GM18868 (cell line): ENCODE data around the gene FAM13C.

Experiments
- ATAC-seq: cut with Tn5 transposase; IDR thresholded peaks from one replicate; pipeline ENCODE4 v1.9.1; 2021; ENCODE audit warnings: mild to moderate bottlenecking, moderate library complexity; ENCODE audit not compliant: unreplicated experiment

The FAM13C gene

GRCh38 chr10:59319854-59320253 lies 42.5 kb downstream of the FAM13C start:
- no peak for ATAC-seq

GRCh38 chr10:59317066-59317465 lies 45.3 kb downstream of the FAM13C start:
- ATAC-seq, result no peak

GRCh38 chr10:59315465-59315864 lies 46.9 kb downstream of the FAM13C start:
- ATAC-seq, result no peak

DNA sequence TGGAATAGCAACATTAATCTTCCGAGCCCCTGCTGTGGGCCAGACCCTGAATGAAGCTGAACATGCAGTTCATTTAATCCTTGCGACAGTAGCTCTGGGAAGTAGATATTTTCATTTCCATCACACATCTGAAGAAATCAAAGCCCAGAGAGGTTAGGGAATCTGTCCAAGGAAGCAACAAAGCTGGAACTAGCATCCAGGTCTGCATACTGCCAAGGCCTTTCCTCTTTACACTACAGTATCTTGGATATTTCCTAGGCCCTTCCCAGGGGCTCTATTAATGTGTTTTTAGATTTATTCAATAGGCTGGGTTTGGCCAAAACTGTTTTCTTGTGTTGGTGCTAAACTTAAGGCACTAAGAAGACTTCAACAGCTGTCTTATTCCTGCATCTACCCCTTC lies 48.1 kb downstream of the FAM13C start:
- ATAC-seq, result no peak

DNA sequence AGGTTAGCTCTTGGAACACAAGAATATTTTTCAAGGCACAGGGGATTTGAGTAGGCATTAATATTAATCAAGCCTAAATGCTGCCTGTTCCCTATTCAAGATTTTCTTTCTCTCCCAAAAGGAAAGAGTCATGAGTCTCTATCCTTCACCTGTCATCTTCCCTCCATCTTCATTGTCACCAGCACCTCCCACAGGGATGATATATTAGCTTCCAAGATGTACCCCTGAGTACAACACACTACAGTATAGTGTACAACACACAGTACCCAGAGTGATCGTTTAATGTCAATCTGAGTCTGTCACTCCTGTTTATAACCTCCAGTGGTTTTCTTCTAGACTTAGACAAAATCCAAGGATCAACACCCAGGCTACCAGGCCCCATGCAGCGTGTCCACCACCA lies 50.1 kb downstream of the FAM13C start:
- no peak for ATAC-seq

- ATAC-seq, result no peak
These were observed 51.3 kb downstream of the FAM13C start for GRCh38 chr10:59311025-59311424.

DNA sequence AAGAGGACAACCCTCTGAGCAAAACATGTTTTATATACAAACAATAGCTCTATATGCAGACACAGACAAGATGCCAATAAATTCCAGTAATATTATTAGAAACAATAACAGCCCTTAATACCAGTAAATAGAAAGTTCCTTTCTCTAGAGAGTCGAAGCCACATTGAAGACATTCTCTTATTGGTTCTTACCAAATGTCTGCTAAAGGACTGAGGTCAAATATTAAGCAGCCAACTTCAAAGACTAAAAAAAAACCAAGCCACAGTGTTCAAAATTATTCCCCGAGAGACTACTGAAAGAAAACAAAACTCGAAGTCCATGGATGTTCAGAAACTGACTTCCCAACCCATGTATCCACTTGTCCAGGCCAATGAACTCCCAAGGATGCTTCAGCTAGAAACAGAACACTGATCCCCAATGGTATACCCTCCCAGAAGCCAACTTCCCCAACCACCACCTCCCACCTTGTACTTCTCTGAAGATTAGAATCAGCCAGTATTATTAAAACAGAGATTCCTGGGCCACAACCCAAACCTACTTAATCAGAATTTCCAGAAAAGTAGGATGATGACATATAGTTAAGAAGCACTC lies 51.9 kb downstream of the FAM13C start:
- ATAC-seq, result no peak

GRCh38 chr10:59304521-59305097 lies 57.7 kb downstream of the FAM13C start:
- ATAC-seq, result no peak

DNA sequence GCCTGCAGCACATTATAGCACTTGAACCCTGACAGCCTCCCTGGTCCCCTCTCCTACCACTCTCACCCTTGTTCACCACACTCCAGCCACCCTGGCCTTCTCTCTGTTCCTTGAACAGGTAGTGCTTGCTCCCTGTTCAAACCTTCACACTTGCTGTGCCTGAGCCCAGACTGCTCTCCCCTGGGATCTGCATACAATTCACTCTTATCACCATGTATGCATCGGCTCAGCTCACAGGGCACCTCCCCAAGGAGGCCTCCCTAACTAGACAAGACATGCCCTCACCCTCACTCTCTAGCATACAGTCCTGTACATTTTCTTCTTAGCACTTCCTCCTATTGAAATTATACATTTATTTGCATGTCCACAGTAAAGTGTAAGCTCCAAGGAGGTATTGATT lies 59.3 kb downstream of the FAM13C start:
- ATAC-seq, result no peak

- no peak for ATAC-seq
These were observed 60.0 kb downstream of the FAM13C start for GRCh38 chr10:59302381-59302780.

GRCh38 chr10:59301067-59301754 lies 61.1 kb downstream of the FAM13C start:
- ATAC-seq, result no peak

DNA sequence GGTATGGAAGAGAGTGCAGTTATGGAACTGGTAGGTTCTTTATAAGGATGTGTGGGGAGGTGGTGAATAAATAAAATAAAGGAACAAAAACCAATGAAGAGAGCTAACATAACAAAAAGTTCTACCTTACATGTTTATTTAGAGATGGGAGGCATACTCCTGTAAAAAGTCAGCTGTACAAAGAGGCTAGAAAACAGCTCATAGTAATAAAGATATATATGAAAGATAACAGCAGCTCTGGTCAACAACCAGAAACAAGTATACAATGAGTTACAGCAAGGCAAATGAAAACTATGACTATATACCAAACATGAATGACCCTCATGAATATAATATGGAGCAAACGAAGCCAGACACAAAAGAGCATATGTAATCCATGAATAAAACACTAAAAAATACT lies 62.0 kb downstream of the FAM13C start:
- ATAC-seq, result no peak

DNA sequence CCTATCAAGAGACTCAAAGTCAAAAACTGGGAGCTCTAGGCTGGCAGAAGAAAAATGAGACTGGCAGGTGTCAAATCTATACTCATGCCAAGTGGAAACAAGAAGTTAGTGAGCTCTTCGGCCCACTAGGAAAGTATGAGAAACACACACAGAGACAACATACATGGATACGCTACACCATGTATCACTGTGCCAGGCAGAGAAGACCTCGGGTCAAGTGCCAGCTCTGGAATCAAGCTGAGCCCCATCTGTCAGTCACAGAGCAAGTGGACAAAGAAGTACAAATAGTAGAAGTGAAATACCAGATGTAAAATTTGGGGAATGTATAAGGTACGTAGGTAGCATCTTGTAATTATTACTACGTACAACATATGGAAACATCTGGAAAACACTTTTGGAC lies 62.4 kb downstream of the FAM13C start:
- ATAC-seq, result no peak

DNA sequence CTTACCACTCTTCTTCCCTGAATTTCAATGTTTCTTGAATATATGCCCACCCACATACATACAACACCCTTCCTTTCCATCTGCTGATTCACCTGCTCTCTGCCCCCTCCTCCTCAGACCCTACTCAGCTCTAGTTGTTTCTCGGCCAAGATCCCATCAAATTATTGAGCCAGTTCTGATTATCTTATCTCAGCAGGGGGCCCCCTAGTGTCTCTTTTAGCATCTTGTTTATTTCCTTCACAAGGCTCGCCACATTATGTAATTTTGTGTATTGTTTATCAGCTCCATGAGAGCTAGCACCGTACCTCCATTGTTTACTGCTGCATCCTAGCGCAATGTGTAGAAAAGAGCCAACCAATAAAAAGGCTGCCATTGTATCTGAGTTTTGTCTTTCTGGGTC lies 71.9 kb downstream of the FAM13C start:
- no peak for ATAC-seq

- ATAC-seq, result no peak
These were observed 72.5 kb downstream of the FAM13C start for GRCh38 chr10:59289853-59290252.

DNA sequence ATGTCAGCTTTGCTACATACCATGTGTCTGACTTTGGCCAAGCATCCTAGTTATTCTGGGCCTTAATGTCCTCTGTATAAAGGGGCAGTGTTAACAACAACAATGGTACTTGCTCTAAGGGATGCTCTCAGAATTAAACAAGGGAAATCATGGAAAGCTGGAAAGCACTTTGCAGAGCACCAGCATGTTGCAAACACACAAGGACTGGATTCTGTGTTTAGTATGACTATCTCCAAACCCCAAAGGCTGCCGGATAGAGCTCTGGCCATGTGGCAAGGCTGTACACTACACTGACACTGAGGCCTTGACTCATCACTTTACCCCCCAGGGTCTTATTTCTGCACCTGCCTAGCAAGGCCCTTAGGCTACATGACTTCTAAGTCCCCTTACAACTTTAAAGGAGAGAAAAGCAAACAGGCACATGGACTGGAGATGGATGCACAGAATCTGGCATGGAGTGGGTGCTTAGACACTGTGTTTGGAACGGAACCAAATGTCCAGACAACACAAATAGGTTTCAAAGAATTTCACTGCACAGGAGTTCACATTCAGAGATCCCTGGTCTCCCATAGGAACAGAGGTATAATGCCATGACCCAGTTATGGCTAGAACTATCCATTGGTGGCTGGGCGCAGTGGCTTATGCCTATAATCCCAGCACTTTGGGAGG lies 74.6 kb downstream of the FAM13C start:
- no peak for ATAC-seq

- no peak for ATAC-seq
These were observed 76.5 kb downstream of the FAM13C start for GRCh38 chr10:59285848-59286247.

DNA sequence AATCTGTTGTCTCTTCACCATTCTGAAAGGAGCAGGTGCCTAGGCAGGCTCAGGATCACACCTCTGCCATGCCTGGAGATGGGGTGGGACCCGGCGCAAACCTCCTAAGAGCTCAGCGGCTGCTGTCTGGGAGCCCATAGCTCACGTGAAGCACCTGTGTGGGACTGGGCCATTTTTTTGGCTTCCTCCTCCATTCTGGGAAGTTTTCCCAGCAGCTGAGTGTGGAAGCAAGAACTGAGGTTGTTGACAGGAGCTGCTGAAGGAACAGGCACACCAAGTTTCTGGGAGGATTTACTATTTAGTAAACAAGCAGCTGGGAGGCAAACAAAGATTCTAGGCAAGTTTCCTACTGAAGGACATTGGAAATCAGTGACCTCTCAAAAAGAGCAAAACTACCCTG lies 77.3 kb downstream of the FAM13C start:
- no peak for ATAC-seq

DNA sequence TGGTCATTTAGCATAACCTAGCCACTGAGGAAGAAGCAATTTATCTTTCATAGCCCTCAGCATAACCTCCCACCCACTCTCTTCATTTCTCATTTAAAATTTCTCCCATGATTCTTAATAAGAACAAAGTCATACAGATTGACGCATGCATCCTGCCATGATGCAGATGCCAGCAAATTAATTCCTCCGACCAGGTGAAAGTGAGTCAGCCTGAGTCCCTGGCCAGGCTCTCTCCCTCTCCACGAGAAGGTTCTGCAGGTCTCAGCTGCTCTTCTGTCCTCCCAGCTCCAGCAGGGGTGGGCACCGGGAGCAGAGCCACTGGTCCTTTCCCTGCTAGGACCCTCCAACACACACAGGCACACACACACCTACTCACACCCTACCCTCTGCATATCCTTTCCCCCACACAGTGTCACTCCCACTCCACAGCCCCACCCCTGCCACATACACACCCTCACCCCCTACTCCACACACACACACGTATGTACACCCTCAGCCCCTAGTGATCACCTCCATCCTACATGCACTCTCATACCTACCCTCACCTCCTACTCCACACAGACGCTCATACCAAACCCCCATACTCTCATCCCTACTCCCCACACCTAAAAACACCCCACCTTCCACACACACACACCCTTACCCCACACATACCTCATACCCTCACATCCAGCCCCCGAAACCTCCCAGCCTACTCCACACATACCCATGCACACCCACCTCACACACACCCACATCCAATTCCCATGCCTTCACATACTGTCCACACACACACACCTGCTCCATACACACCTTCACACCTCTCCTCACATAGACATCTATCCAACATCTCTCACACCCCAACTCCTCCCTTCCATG lies 78.0 kb downstream of the FAM13C start:
- ATAC-seq, result no peak

GRCh38 chr10:59283456-59284091 lies 78.8 kb downstream of the FAM13C start:
- ATAC-seq, result no peak

- ATAC-seq, result no peak
These were observed 80.5 kb downstream of the FAM13C start for GRCh38 chr10:59281861-59282260.
